ENCODE data around the gene JARID2. TPM values are rescaled to one million over a fixed set of nuclear protein-coding genes. Genes with fewer than 3 reads are reported as not detected.
A peak's percentile ranks its signal among the peaks of the same experiment; 100 is the strongest.

JARID2 gene
- total and polyA plus RNA-seq, 2 of the 8 experiments (the other 6 are each of a cell fraction or from before 2014, with no cell fraction given): 60.1 to 239 TPM

GRCh38 chr6:15313367-15313766 lies 67.5 kb downstream of the JARID2 start:
- ChIA-PET CTCF (ENCODE audit: partially characterized antibody) (interaction anchor here (0.7 kb wide), 1 partner anchor 204 kb away, joined by 3 read pairs; no protein-coding TSS in a partner anchor), POLR2A (ENCODE audit: partially characterized antibody) (interaction anchor here (0.7 to 0.9 kb wide), 2 partner anchors 13 to 83 kb away, joined by 3 read pairs; no protein-coding TSS in a partner anchor)
- peaks cover 9% of the 10 kb centered on the region for H3K79me1 ChIP-seq (ENCODE audit: low read depth, low read length)
- peak overlapping the region in 1 of 2 experiments; percentile 7; a peak in 1 of 4 replicates for H3K4me2 ChIP-seq (ENCODE audit: insufficient read depth in 1 of 2, low read depth in 2 of 2, low read length in 2 of 2)
- H2BK5ac ChIP-seq (ENCODE audit: low read depth, low read length): no peak overlapping the region
- H3K9ac ChIP-seq (replicated peaks in 1 of 4; ENCODE audit: extremely low read depth in 1 of 4, low read depth in 3 of 4, low read length in 3 of 4): no peak overlapping the region
- DNase-seq (ENCODE audit: low read depth in 1 of 2, low spot score in 2 of 2) (peak in 1 of 2 experiments; percentile 41), FAIRE-seq (no peak)
- H3K14ac ChIP-seq (ENCODE audit: insufficient read length): no peak overlapping the region
- no peak overlapping the region for H3K27ac ChIP-seq (ENCODE audit: low read depth, low read length)
- H3K36me3 ChIP-seq (ENCODE audit: control insufficient read depth in 2 of 4, insufficient read depth in 4 of 4, low read length in 3 of 4): peaks cover 0 to 4% (median 0%) of the 10 kb centered on the region in 4 experiments; a peak in 1 of 8 replicates
- no peak overlapping the region for H3K56ac ChIP-seq (replicated peaks; ENCODE audit: insufficient read length, low read depth, low read length)
- no peak overlapping the region for H4K91ac ChIP-seq (replicated peaks; ENCODE audit: insufficient read length, low read length)
- no peak overlapping the region for H2AFZ ChIP-seq (ENCODE audit: low read length)
- peaks cover 63 to 78% of the 10 kb centered on the region in 2 experiments for H4K20me1 ChIP-seq (replicated peaks in 1 of 2; ENCODE audit: control insufficient read depth in 1 of 2, insufficient read depth in 2 of 2, low read length in 2 of 2)
- no peak overlapping the region for H2BK12ac ChIP-seq (ENCODE audit: low read depth, low read length)
- peaks cover 94 to 100% of the 10 kb centered on the region in 2 experiments for H3K79me2 ChIP-seq (ENCODE audit: control insufficient read depth in 1 of 2, insufficient read depth in 2 of 2, low read length in 2 of 2)
- H3K4me3 ChIP-seq (ENCODE audit: extremely low read depth in 1 of 4, insufficient read depth in 2 of 4, low read depth in 3 of 4, low read length in 4 of 4): no peak overlapping the region
- H3K4me1 ChIP-seq (replicated peaks in 1 of 4; ENCODE audit: control insufficient read depth in 3 of 4, insufficient read depth in 4 of 4, low read length in 3 of 4): peaks cover 12 to 36% (median 23%) of the 10 kb centered on the region in 4 experiments
- no peak overlapping the region for H2BK15ac ChIP-seq (ENCODE audit: low read length)
- 69% methylated on average over 5 of the region's 5 CpGs; no CpG with 5 or more reads in 1 of the 2 experiments for WGBS, 2 experiments (ENCODE audit: extremely low coverage in 1 of 2, insufficient coverage in 1 of 2, insufficient read length in 1 of 2, insufficient replicate concordance in 2 of 2, low coverage in 1 of 2, low lambda C conversion rate in 2 of 2, missing lambda C conversion rate in 1 of 2)
- no peaks in the 10 kb centered on the region for H3K9me3 ChIP-seq (ENCODE audit: insufficient read depth in 2 of 2, low read depth in 1 of 2, low read length in 1 of 2)
- H3K23ac ChIP-seq (ENCODE audit: insufficient read length): no peak overlapping the region
- TF ChIP-seq CHD2 (IDR thresholded peaks at IDR 0.05; ENCODE audit: low read length) (no peak), POLR2AphosphoS5 (IDR thresholded peaks at IDR 0.05; ENCODE audit: low read depth, low read length) (0 out of 2 replicates have a peak, but pooled peaks have one; percentile 38)
- no peak overlapping the region for H3K18ac ChIP-seq (ENCODE audit: extremely low read depth, low read length)
- no peaks in the 10 kb centered on the region for H3K23me2 ChIP-seq (ENCODE audit: low read depth, low read length)
- no peak overlapping the region for H2BK20ac ChIP-seq (ENCODE audit: low read length)
- H2BK120ac ChIP-seq (replicated peaks; ENCODE audit: low read depth, low read length): no peak overlapping the region
- H2AK5ac ChIP-seq (ENCODE audit: low read depth, low read length): no peak overlapping the region
- no peak overlapping the region for H4K5ac ChIP-seq (ENCODE audit: insufficient read length, low read depth, low read length)
- no peak overlapping the region for H3K4ac ChIP-seq (replicated peaks; ENCODE audit: insufficient read length, low read depth, low read length)
- no peaks in the 10 kb centered on the region for H3K27me3 ChIP-seq (replicated peaks in 1 of 4; ENCODE audit: control insufficient read depth in 3 of 4, extremely low read depth in 1 of 4, insufficient read depth in 3 of 4, low read length in 3 of 4)
- H4K8ac ChIP-seq (ENCODE audit: extremely low read depth, insufficient read depth, low read length): no peak overlapping the region
